ENCODE data around the gene SAMD14. TPM values are rescaled to one million over a fixed set of nuclear protein-coding genes. Genes with fewer than 3 reads are reported as not detected.

Gene SAMD14
- total and polyA plus RNA-seq, 2 experiments from 2014 or later = 0.70 to 4.7 TPM

DNA sequence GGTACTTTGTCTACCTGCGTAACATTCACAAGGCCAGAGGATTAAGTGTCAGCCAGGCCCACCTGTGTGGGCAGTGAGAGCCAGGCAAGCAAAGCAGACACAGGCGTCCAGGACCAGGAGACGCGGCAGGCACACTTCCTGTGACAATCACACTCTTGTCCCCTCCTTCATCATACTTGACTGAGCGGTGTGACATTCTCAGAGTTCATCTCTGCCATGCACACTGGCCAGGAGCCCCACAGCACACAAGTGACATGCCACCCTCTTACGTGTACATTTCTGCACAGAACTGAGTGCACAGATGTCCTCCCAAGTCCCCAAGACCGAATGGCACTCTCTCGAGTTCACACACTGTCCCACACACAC lies 11.8 kb upstream of the SAMD14 start:
- no peak overlapping the region for H3K27ac Mint-ChIP-seq
- Histone ChIP-seq H4K20me1 (replicated peaks; ENCODE audit: insufficient read depth) (no peaks in the 10 kb centered on the region), H3F3A (replicated peaks; ENCODE audit: low read depth) (no peaks in the 10 kb centered on the region), H3K36me3 (ENCODE audit: insufficient read depth) (no peaks in the 10 kb centered on the region; the same call in 1 of the 2 replicates), H3K27me3 (ENCODE audit: insufficient read depth) (no peaks in the 10 kb centered on the region), H3K27ac (ENCODE audit: low read depth) (no peak overlapping the region), H3K79me2 (replicated peaks; ENCODE audit: insufficient read depth) (no peaks in the 10 kb centered on the region), H3K4me3 (no peak overlapping the region), H3K4me2 (no peak overlapping the region), H3K9me2 (ENCODE audit: insufficient read depth) (no peaks in the 10 kb centered on the region), H2AFZ (no peak overlapping the region), H3K4me1 (ENCODE audit: insufficient read depth) (peaks cover 5% of the 10 kb centered on the region)
- DNase-seq (ENCODE audit: low spot score) (no peak), ATAC-seq (no peak)
- peaks cover 22% of the 10 kb centered on the region for H3K4me1 Mint-ChIP-seq
- H3K4me3 Mint-ChIP-seq = no peak overlapping the region
- H3K27me3 Mint-ChIP-seq (ENCODE audit: insufficient read depth, low read depth, poor library complexity) = peaks cover 24% of the 10 kb centered on the region
- peaks cover 49% of the 10 kb centered on the region for H3K36me3 Mint-ChIP-seq (ENCODE audit: low read depth)
- TF ChIP-seq NANOG (IDR thresholded peaks at IDR 0.05; ENCODE audit: borderline replicate concordance) (no peak), EZH2phosphoT487 (IDR thresholded peaks at IDR 0.05; ENCODE audit: unreplicated experiment) (no peak), STAT1 (IDR thresholded peaks at IDR 0.05; ENCODE audit: unreplicated experiment) (no peak), ZNF114 (CRISPR knock-in tag; IDR thresholded peaks at IDR 0.05) (no peak), REST (IDR thresholded peaks at IDR 0.05; ENCODE audit: unreplicated experiment) (no peak), ZNF331 (CRISPR knock-in tag; IDR thresholded peaks at IDR 0.05; ENCODE audit: low read depth) (no peak), ZNF462 (CRISPR knock-in tag; IDR thresholded peaks at IDR 0.05) (no peak), CREB1 (CRISPR knock-in tag; IDR thresholded peaks at IDR 0.05; ENCODE audit: low read depth) (no peak), JUNB (IDR thresholded peaks at IDR 0.05; ENCODE audit: unreplicated experiment) (no peak), EZH2 (IDR thresholded peaks at IDR 0.05; ENCODE audit: low read depth, unreplicated experiment) (no peak), CTCF (conservative IDR thresholded peaks at IDR 0.05; ENCODE audit: low read depth in 2 of 2) (no peak), POLR2AphosphoS5 (IDR thresholded peaks at IDR 0.05; ENCODE audit: low read depth) (no peak)
- TF ChIP-seq, protein P1, sequence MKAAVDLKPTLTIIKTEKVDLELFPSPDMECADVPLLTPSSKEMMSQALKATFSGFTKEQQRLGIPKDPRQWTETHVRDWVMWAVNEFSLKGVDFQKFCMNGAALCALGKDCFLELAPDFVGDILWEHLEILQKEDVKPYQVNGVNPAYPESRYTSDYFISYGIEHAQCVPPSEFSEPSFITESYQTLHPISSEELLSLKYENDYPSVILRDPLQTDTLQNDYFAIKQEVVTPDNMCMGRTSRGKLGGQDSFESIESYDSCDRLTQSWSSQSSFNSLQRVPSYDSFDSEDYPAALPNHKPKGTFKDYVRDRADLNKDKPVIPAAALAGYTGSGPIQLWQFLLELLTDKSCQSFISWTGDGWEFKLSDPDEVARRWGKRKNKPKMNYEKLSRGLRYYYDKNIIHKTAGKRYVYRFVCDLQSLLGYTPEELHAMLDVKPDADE (IDR thresholded peaks at IDR 0.05) = no peak
- no peaks in the 10 kb centered on the region for H3K9me3 Mint-ChIP-seq

Data from GM23338 (cell line).